ENCODE results near the gene DAPL1.

DAPL1 gene

DNA sequence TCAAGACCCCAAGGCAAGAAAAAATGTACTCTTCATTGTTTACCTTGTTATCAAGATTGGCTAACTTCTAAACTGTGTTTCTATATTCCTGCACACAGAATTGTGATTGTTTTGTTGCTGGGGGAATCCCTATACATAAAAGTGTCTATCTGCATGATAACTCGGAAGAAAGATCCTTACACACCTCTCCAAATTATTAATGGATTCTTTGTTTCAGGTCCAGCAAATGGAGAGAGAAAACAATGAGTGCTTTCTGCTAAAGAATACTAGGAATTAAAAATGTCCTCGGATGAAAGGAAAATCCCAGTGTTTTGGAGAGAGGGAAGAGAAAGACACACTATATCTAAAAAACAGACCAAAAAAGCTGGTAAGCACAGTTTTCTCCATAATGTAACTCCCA lies 6.2 kb upstream of the DAPL1 start:
- Histone ChIP-seq H3K4me3 (ENCODE audit: low read length) (no peak overlapping the region), H3K36me3 (replicated peaks; ENCODE audit: low read depth, low read length) (no peaks in the 10 kb centered on the region), H3K4me2 (ENCODE audit: low read length) (no peak overlapping the region), H4K20me1 (ENCODE audit: insufficient read depth, low read length) (no peaks in the 10 kb centered on the region), H3K27me3 (ENCODE audit: low read depth, low read length) (peaks cover 3% of the 10 kb centered on the region; the same call in 1 of the 2 replicates), H2AFZ (ENCODE audit: low read depth, low read length) (no peak overlapping the region), H3K27ac (ENCODE audit: low read length) (no peak overlapping the region), H3K4me1 (ENCODE audit: low read length) (no peaks in the 10 kb centered on the region), H3K9me3 (ENCODE audit: insufficient read depth, low read length) (no peaks in the 10 kb centered on the region), H3K9ac (ENCODE audit: low read length) (no peak overlapping the region), H3K79me2 (ENCODE audit: low read length) (no peaks in the 10 kb centered on the region)
- no peak for TF ChIP-seq EZH2phosphoT487 (IDR thresholded peaks at IDR 0.05; ENCODE audit: low read depth)
- TF ChIP-seq, protein P1, sequence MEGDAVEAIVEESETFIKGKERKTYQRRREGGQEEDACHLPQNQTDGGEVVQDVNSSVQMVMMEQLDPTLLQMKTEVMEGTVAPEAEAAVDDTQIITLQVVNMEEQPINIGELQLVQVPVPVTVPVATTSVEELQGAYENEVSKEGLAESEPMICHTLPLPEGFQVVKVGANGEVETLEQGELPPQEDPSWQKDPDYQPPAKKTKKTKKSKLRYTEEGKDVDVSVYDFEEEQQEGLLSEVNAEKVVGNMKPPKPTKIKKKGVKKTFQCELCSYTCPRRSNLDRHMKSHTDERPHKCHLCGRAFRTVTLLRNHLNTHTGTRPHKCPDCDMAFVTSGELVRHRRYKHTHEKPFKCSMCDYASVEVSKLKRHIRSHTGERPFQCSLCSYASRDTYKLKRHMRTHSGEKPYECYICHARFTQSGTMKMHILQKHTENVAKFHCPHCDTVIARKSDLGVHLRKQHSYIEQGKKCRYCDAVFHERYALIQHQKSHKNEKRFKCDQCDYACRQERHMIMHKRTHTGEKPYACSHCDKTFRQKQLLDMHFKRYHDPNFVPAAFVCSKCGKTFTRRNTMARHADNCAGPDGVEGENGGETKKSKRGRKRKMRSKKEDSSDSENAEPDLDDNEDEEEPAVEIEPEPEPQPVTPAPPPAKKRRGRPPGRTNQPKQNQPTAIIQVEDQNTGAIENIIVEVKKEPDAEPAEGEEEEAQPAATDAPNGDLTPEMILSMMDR (IDR thresholded peaks at IDR 0.05; ENCODE audit: low read depth, low read length): no peak

- H4K20me1 ChIP-seq (ENCODE audit: insufficient read depth, low read length): no peaks in the 10 kb centered on the region
- H3K9me3 ChIP-seq (ENCODE audit: insufficient read depth, low read length): no peaks in the 10 kb centered on the region
- no peak overlapping the region for H3K9ac ChIP-seq (ENCODE audit: low read length)
- no peak overlapping the region for H2AFZ ChIP-seq (ENCODE audit: low read depth, low read length)
- no peak overlapping the region for H3K27ac ChIP-seq (ENCODE audit: low read length)
- H3K27me3 ChIP-seq (ENCODE audit: low read depth, low read length): peaks cover 18% of the 10 kb centered on the region
- H3K4me1 ChIP-seq (ENCODE audit: low read length): no peaks in the 10 kb centered on the region
- H3K36me3 ChIP-seq (replicated peaks; ENCODE audit: low read depth, low read length): no peaks in the 10 kb centered on the region
- H3K4me3 ChIP-seq (ENCODE audit: low read length): no peak overlapping the region
- H3K4me2 ChIP-seq (ENCODE audit: low read length): no peak overlapping the region
- TF ChIP-seq, protein P1 (IDR thresholded peaks at IDR 0.05; ENCODE audit: low read depth, low read length): no peak
- no peak for TF ChIP-seq EZH2phosphoT487 (IDR thresholded peaks at IDR 0.05; ENCODE audit: low read depth)
- H3K79me2 ChIP-seq (ENCODE audit: low read length): no peaks in the 10 kb centered on the region
Observed at GRCh38 chr2:158796652-158797051, 1.5 kb downstream of the DAPL1 start.

GRCh38 chr2:158797963-158798700 lies 3.0 kb downstream of the DAPL1 start:
- TF ChIP-seq EZH2phosphoT487 (IDR thresholded peaks at IDR 0.05; ENCODE audit: low read depth): no peak
- TF ChIP-seq, protein P1 (IDR thresholded peaks at IDR 0.05; ENCODE audit: low read depth, low read length): no peak
- Histone ChIP-seq H3K36me3 (replicated peaks; ENCODE audit: low read depth, low read length) (no peaks in the 10 kb centered on the region), H3K4me3 (ENCODE audit: low read length) (no peak overlapping the region), H3K27me3 (ENCODE audit: low read depth, low read length) (peaks cover 18% of the 10 kb centered on the region), H3K9me3 (ENCODE audit: insufficient read depth, low read length) (no peaks in the 10 kb centered on the region), H3K4me1 (ENCODE audit: low read length) (no peaks in the 10 kb centered on the region), H2AFZ (ENCODE audit: low read depth, low read length) (no peak overlapping the region), H4K20me1 (ENCODE audit: insufficient read depth, low read length) (no peaks in the 10 kb centered on the region), H3K27ac (ENCODE audit: low read length) (no peak overlapping the region), H3K79me2 (ENCODE audit: low read length) (no peaks in the 10 kb centered on the region), H3K9ac (ENCODE audit: low read length) (no peak overlapping the region), H3K4me2 (ENCODE audit: low read length) (no peak overlapping the region)

GRCh38 chr2:158799181-158799580 lies 4.1 kb downstream of the DAPL1 start:
- Histone ChIP-seq H3K4me1 (ENCODE audit: low read length) (no peaks in the 10 kb centered on the region), H3K27me3 (ENCODE audit: low read depth, low read length) (peaks cover 18% of the 10 kb centered on the region), H3K9ac (ENCODE audit: low read length) (no peak overlapping the region), H3K79me2 (ENCODE audit: low read length) (no peaks in the 10 kb centered on the region), H2AFZ (ENCODE audit: low read depth, low read length) (no peak overlapping the region), H3K36me3 (replicated peaks; ENCODE audit: low read depth, low read length) (no peaks in the 10 kb centered on the region), H3K4me3 (ENCODE audit: low read length) (no peak overlapping the region), H3K4me2 (ENCODE audit: low read length) (no peak overlapping the region), H3K27ac (ENCODE audit: low read length) (no peak overlapping the region), H3K9me3 (ENCODE audit: insufficient read depth, low read length) (no peaks in the 10 kb centered on the region), H4K20me1 (ENCODE audit: insufficient read depth, low read length) (no peaks in the 10 kb centered on the region)
- no peak for TF ChIP-seq EZH2phosphoT487 (IDR thresholded peaks at IDR 0.05; ENCODE audit: low read depth)
- TF ChIP-seq, protein P1 (IDR thresholded peaks at IDR 0.05; ENCODE audit: low read depth, low read length): no peak

All from OCI-LY3 (cell line).